Activated T-cell treated with anti-CD3 and anti-CD28 coated beads, Interleukin-2, amount 50 U/mL, for 1 hour (primary cell): ENCODE results near the gene MIEF1.
A peak's percentile ranks its signal among the peaks of the same experiment; 100 is the strongest.

Experiments
- DNase-seq: peaks from one replicate; pipeline ENCODE4 v3.0.0-alpha.2; 2020

MIEF1 gene

DNA sequence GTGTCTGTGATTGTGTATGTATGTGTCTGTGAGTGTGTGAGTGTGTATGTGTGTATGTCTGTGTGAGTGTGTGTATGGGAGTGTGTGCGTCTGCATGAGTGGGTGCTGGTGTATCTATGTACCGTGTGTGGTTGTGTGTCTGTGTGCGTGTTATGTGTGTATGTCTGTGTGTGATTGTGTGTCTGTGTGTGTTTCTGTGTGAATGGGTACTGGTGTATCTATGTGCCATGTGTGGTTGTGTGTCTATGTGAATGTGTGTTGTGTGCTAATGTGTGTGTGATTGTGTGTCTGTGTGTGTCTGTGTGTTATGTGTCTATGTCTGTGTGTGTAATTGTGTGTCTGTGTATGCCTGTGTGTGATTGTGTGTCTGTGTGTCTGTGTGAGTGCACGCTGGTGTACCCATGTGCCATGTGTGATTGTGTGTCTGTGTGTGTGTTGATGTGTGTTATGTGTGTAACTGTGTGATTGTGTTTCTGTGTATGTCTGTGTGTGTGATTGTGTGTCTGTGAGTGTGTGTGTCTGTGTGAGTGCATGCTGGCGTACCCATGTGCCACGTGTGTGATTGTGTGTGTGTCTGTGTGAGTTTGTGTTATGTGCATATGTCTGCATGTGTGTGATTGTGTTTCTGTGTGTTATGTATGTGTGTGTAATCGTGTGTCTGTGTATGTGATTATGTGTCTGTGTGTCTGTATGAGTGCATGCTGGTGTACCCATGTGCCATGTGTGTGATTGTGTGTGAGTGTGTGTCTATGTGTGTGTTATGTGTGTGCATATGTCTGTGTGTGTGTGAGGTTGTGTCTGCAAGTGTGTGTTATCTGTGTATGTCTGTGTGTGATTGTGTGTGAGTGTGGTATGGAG is 61.7 kb downstream of the MIEF1 start:
- DNase-seq, result no peak

DNA sequence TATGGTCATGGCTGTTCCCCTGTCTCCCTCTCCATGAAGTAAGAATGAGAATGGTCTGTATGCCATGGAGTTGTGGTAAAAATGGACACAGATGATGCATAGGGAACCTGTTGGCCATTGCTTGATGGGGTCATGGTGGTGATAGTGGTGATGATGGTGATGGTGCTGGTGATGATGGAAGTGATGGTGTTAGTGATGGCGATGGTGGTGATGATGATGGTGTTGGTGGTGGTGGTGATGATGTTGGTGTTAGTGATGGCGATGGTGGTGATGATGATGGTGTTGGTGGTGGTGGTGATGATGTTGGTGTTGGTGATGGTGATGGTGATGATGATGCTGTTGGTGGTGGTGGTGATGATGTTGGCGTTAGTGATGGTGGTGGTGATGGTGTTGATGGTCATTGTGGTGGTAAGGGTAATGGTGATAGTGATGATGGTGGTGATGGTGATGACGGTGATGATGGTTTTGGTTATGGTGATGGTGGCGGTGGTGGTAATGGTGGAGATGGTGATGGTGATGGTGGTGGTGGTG is 63.4 kb downstream of the MIEF1 start:
- no peak for DNase-seq

DNA sequence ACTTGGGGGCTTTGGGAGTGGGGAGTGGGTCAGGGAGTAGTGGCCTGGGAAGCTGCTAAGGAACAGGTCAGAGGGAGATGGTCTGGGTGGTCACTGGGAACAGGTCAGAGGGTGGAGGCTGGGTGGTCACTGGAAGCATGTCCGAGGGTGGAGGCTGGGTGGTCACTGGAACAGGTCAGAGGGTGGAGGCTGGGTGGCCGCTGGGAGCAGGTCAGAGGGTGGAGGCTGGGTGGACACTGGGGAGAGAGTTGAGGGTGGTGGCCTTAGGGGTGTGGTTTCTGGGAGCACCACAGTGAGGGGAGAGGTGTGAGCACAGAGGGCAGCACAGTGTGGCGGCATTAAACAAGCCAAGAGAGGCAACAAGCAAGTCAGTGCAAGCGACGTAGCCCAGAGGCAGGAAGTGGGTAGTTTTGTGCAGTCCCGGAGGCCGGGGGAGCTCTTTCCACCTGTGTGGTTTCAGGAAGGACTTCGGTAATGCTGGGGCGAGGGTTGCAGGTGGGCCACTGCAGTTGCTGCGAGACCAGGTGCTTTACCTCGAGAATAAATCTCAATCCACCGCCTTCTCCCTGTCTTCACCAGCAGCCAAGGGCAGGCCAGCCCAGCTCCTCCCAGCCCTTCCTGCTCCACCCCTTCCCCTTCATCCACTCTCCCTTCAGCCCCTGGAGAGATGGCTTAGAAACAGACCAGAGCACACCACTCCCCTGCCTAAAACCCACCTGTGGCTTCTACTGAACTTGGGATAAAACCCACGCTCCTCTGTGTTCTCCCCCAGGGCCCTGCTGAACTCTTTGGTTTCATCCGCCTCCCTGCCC is 65.3 kb downstream of the MIEF1 start:
- DNase-seq, result peak; percentile 49
